Measurements from ENCODE around the gene EXOC2. TPM values are rescaled to one million over a fixed set of nuclear protein-coding genes. Genes with fewer than 3 reads are reported as not detected.

The EXOC2 gene
- total RNA-seq, 1 experiment from 2014 or later = 24.5 TPM

DNA sequence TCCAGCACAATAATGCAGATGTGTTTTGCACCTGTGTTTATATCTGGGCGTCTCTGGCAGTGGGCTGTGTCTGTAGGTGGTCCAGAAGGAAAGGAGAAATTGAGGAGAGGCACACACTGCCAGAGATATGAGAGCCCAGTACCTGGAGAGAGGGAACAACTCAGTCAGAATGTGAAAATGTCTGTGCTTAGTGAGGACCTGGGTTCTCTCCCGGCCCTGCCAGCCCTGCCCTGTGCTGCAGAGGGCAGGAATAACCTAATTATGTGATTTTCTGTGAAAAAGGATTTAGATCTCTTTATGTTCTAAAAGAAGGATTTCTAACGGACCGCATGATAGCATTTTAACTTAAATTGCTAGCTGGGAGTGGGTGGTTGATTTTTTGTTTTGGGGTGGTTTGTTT lies 8.3 kb upstream of the EXOC2 start:
- Histone ChIP-seq H3K9ac (ENCODE audit: low read length) (no peak overlapping the region), H3K4me3 (replicated peaks in 1 of 2; ENCODE audit: low read depth in 1 of 2, low read length in 2 of 2) (no peak overlapping the region), H3K4me1 (ENCODE audit: control insufficient read depth in 1 of 2, insufficient read depth in 2 of 2, low read length in 2 of 2) (no peaks in the 10 kb centered on the region), H3K27ac (ENCODE audit: low read depth, low read length) (no peak overlapping the region), H3K9me3 (ENCODE audit: control insufficient read depth in 1 of 2, insufficient read depth in 1 of 2, low read depth in 1 of 2, low read length in 2 of 2) (no peaks in the 10 kb centered on the region), H3K36me3 (ENCODE audit: control insufficient read depth in 1 of 2, insufficient read depth in 2 of 2, low read length in 2 of 2) (no peaks in the 10 kb centered on the region), H3K27me3 (ENCODE audit: insufficient read depth, low read length) (peaks cover 22% of the 10 kb centered on the region), H3K4me2 (ENCODE audit: low read length) (no peak overlapping the region), H3K79me2 (ENCODE audit: insufficient read depth, low read length) (no peaks in the 10 kb centered on the region), H4K20me1 (ENCODE audit: insufficient read depth) (no peaks in the 10 kb centered on the region; the same call in 1 of the 2 replicates), H3K9me2 (ENCODE audit: insufficient read depth) (no peaks in the 10 kb centered on the region), H2AFZ (ENCODE audit: low read depth, low read length, poor library complexity, severe bottlenecking) (no peak overlapping the region)
- intact Hi-C loops (cut with micrococcal nuclease) = no loop called here
- TF ChIP-seq SIN3A (IDR thresholded peaks at IDR 0.05; ENCODE audit: low read depth) = no peak
- no peak for TF ChIP-seq RAD21 (IDR thresholded peaks at IDR 0.05; ENCODE audit: low read depth)
- no peak for TF ChIP-seq TCF7L2 (IDR thresholded peaks at IDR 0.05; ENCODE audit: borderline replicate concordance, extremely low read depth, insufficient read depth, insufficient read length)
- no peak for TF ChIP-seq JUND (IDR thresholded peaks at IDR 0.05)
- TF ChIP-seq EZH2phosphoT487 (IDR thresholded peaks at IDR 0.05; ENCODE audit: borderline replicate concordance) = no peak
- TF ChIP-seq FOSL1 (IDR thresholded peaks at IDR 0.05; ENCODE audit: low read depth) = no peak
- POLR2A ChIA-PET = no interaction called here
- CTCF ChIA-PET = interaction anchor here (1.3 kb wide), 1 partner anchor 108 kb away, joined by 3 read pairs; no protein-coding TSS in a partner anchor
- RAD21 ChIA-PET (ENCODE audit: low non-redundant PET in 1 of 2, low total read pairs in 2 of 2, uncharacterized antibody in 2 of 2, unreplicated experiment in 2 of 2) = no interaction called here
- BruUV-seq (replicated peaks) = no TSS peak
- ATAC-seq = no peak
- DNase-seq (ENCODE audit: low read depth, low spot score) = no peak

DNA sequence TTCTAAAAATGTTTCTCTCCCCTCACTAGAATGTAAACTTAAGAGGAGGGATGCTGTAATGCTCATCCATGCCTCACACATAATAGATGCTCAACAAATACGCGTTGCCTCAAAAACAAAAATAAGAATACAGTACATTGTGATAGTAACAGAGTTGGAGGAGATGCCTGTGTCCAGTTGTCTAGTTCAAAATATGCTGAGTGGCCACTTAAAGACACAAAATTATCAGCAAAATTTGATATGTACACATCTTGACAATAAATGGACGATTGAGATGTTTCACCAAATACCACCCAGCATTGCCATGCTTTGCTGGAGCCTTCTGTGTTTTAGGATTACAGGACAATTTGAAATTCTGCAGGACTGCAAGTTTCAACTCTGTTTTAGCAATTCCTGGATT lies 7.6 kb upstream of the EXOC2 start:
- POLR2A ChIA-PET = no interaction called here
- H2AFZ ChIP-seq (ENCODE audit: low read depth, low read length, poor library complexity, severe bottlenecking) = no peak overlapping the region
- H3K9me3 ChIP-seq (ENCODE audit: control insufficient read depth in 1 of 2, insufficient read depth in 1 of 2, low read depth in 1 of 2, low read length in 2 of 2) = no peaks in the 10 kb centered on the region
- DNase-seq (ENCODE audit: low read depth, low spot score) (no peak), ATAC-seq (no peak)
- no peaks in the 10 kb centered on the region for H3K4me1 ChIP-seq (ENCODE audit: control insufficient read depth in 1 of 2, insufficient read depth in 2 of 2, low read length in 2 of 2)
- H3K4me2 ChIP-seq (ENCODE audit: low read length) = no peak overlapping the region
- CTCF ChIA-PET = no interaction called here
- no peaks in the 10 kb centered on the region for H4K20me1 ChIP-seq (ENCODE audit: insufficient read depth)
- peaks cover 22% of the 10 kb centered on the region for H3K27me3 ChIP-seq (ENCODE audit: insufficient read depth, low read length)
- H3K9ac ChIP-seq (ENCODE audit: low read length) = no peak overlapping the region
- no TSS peak for BruUV-seq (replicated peaks)
- no peak overlapping the region for H3K27ac ChIP-seq (ENCODE audit: low read depth, low read length)
- RAD21 ChIA-PET (ENCODE audit: low non-redundant PET in 1 of 2, low total read pairs in 2 of 2, uncharacterized antibody in 2 of 2, unreplicated experiment in 2 of 2) = no interaction called here
- no peak overlapping the region for H3K4me3 ChIP-seq (replicated peaks in 1 of 2; ENCODE audit: low read depth in 1 of 2, low read length in 2 of 2)
- H3K79me2 ChIP-seq (ENCODE audit: insufficient read depth, low read length) = no peaks in the 10 kb centered on the region
- intact Hi-C loops (cut with micrococcal nuclease) = no loop called here
- no peaks in the 10 kb centered on the region for H3K9me2 ChIP-seq (ENCODE audit: insufficient read depth)
- H3K36me3 ChIP-seq (ENCODE audit: control insufficient read depth in 1 of 2, insufficient read depth in 2 of 2, low read length in 2 of 2) = no peaks in the 10 kb centered on the region
- TF ChIP-seq EZH2 (IDR thresholded peaks at IDR 0.05) (no peak), ATF3 (IDR thresholded peaks at IDR 0.05) (no peak), EZH2phosphoT487 (IDR thresholded peaks at IDR 0.05; ENCODE audit: borderline replicate concordance) (no peak), FOSL1 (IDR thresholded peaks at IDR 0.05; ENCODE audit: low read depth) (no peak), POLR2AphosphoS5 (IDR thresholded peaks at IDR 0.05; ENCODE audit: low read depth, low read length) (no peak), TCF7L2 (IDR thresholded peaks at IDR 0.05; ENCODE audit: borderline replicate concordance, extremely low read depth, insufficient read depth, insufficient read length) (no peak), YY1 (IDR thresholded peaks at IDR 0.05; ENCODE audit: extremely low read depth, insufficient replicate concordance, low read depth, low read length) (no peak), SRF (IDR thresholded peaks at IDR 0.05; ENCODE audit: low read depth) (no peak), ZFX (IDR thresholded peaks at IDR 0.05) (no peak), CEBPB (IDR thresholded peaks at IDR 0.05; ENCODE audit: low read depth) (no peak), JUND (IDR thresholded peaks at IDR 0.05) (no peak), REST (IDR thresholded peaks at IDR 0.05; ENCODE audit: low read depth) (no peak), ZNF274 (IDR thresholded peaks at IDR 0.05; ENCODE audit: low read depth, low read length) (no peak)
- TF ChIP-seq, protein P1, sequence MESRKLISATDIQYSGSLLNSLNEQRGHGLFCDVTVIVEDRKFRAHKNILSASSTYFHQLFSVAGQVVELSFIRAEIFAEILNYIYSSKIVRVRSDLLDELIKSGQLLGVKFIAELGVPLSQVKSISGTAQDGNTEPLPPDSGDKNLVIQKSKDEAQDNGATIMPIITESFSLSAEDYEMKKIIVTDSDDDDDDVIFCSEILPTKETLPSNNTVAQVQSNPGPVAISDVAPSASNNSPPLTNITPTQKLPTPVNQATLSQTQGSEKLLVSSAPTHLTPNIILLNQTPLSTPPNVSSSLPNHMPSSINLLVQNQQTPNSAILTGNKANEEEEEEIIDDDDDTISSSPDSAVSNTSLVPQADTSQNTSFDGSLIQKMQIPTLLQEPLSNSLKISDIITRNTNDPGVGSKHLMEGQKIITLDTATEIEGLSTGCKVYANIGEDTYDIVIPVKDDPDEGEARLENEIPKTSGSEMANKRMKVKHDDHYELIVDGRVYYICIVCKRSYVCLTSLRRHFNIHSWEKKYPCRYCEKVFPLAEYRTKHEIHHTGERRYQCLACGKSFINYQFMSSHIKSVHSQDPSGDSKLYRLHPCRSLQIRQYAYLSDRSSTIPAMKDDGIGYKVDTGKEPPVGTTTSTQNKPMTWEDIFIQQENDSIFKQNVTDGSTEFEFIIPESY (IDR thresholded peaks at IDR 0.05; ENCODE audit: extremely low read depth, insufficient replicate concordance, low read length) = no peak

Data from HCT116 (cell line).